ENCODE measurements around the gene TTL. TPM values are rescaled to one million over a fixed set of nuclear protein-coding genes. Genes with fewer than 3 reads are reported as not detected.

Gene TTL

Small RNAs within 50 kb of the gene (small RNA-seq; reads per million reads assigned to genes)
- not detected for gene RF00019 (ENCODE audit: low read depth)

Measured in mesenchymal stem cell (in vitro differentiated cells and primary cell).